ENCODE results near the gene EDRF1. TPM values are rescaled to one million over a fixed set of nuclear protein-coding genes. Genes with fewer than 3 reads are reported as not detected.

The EDRF1 gene
- total RNA-seq, 4 donors from 2014 or later, result 20.2 to 35.1 (median 26.3) TPM

- Histone ChIP-seq H3K4me1 (no peaks in the 10 kb centered on the region), H3K36me3 (peaks cover 0 to 81% (median 35%) of the 10 kb centered on the region in 4 donors), H3K4me3 (no peak overlapping the region), H3K27ac (no peak overlapping the region), H3K27me3 (no peaks in the 10 kb centered on the region), H3K9me3 (no peaks in the 10 kb centered on the region)
- WGBS, 2 donors (ENCODE audit: low coverage in 1 of 2), result 68 to 69% methylated on average over 2 of the region's 2 CpGs
- no peak for DNase-seq
- in situ Hi-C loops (cut with MboI; ENCODE audit: low pct_ligation_motif_present in 1 of 4, low pct_unique_long_range_greater_than_20kb in 1 of 4, low sequenced_read_pairs in 3 of 4), result no loop called here
- TF ChIP-seq POLR2A (IDR thresholded peaks at IDR 0.05) (no peak), POLR2AphosphoS5 (IDR thresholded peaks at IDR 0.05) (no peak), EP300 (IDR thresholded peaks at IDR 0.05; ENCODE audit: low read depth) (no peak)
- TF ChIP-seq, protein P1, sequence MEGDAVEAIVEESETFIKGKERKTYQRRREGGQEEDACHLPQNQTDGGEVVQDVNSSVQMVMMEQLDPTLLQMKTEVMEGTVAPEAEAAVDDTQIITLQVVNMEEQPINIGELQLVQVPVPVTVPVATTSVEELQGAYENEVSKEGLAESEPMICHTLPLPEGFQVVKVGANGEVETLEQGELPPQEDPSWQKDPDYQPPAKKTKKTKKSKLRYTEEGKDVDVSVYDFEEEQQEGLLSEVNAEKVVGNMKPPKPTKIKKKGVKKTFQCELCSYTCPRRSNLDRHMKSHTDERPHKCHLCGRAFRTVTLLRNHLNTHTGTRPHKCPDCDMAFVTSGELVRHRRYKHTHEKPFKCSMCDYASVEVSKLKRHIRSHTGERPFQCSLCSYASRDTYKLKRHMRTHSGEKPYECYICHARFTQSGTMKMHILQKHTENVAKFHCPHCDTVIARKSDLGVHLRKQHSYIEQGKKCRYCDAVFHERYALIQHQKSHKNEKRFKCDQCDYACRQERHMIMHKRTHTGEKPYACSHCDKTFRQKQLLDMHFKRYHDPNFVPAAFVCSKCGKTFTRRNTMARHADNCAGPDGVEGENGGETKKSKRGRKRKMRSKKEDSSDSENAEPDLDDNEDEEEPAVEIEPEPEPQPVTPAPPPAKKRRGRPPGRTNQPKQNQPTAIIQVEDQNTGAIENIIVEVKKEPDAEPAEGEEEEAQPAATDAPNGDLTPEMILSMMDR (IDR thresholded peaks at IDR 0.05), result no peak
- intact Hi-C loops (cut with DNase I; ENCODE audit: low total_unique reads), result no loop called here
Observed at GRCh38 chr10:125742465-125742864, 23.0 kb downstream of the EDRF1 start.

DNA sequence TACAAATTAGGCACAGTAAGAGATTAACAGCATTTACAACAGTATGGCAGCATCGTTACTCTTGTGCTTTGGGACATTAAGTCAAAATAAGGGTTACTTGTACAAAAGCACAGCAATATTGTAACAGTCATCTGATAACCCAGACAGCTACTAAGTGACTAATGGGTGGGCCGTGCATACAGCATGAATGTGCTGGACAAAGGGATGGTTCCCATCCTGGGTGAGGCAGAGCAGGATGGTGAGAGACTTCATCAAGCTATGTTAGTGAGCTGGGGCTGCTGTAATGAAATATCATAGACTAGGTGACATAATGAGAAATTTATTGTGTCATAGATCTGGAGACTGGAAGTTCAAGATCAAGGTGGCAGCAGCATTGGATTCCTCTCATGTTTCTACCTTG, 25.4 kb downstream of the EDRF1 start:
- in situ Hi-C loops (cut with MboI; ENCODE audit: low pct_ligation_motif_present in 1 of 4, low pct_unique_long_range_greater_than_20kb in 1 of 4, low sequenced_read_pairs in 3 of 4) (no loop called here), intact Hi-C loops (cut with DNase I; ENCODE audit: low total_unique reads) (no loop called here)
- Histone ChIP-seq H3K27ac (no peak overlapping the region), H3K36me3 (peaks cover 0 to 79% (median 35%) of the 10 kb centered on the region in 4 donors), H3K4me1 (no peaks in the 10 kb centered on the region), H3K9me3 (no peaks in the 10 kb centered on the region), H3K4me3 (no peak overlapping the region), H3K27me3 (no peaks in the 10 kb centered on the region)
- DNase-seq, result no peak
- 100% methylated on average over 2 of the region's 2 CpGs for WGBS, 2 donors (ENCODE audit: low coverage in 1 of 2)
- TF ChIP-seq, protein P1 (IDR thresholded peaks at IDR 0.05), result no peak
- TF ChIP-seq EP300 (IDR thresholded peaks at IDR 0.05; ENCODE audit: low read depth), result no peak
- no peak for TF ChIP-seq POLR2A (IDR thresholded peaks at IDR 0.05)
- TF ChIP-seq POLR2AphosphoS5 (IDR thresholded peaks at IDR 0.05), result no peak

GRCh38 chr10:125747417-125747816, 27.9 kb downstream of the EDRF1 start:
- WGBS, 2 donors (ENCODE audit: low coverage in 1 of 2), result 88 to 93% methylated on average over 5 of the region's 5 CpGs
- TF ChIP-seq POLR2AphosphoS5 (IDR thresholded peaks at IDR 0.05) (no peak), POLR2A (IDR thresholded peaks at IDR 0.05) (no peak), EP300 (IDR thresholded peaks at IDR 0.05; ENCODE audit: low read depth) (no peak)
- TF ChIP-seq, protein P1 (IDR thresholded peaks at IDR 0.05), result no peak
- Histone ChIP-seq H3K27me3 (no peaks in the 10 kb centered on the region), H3K4me3 (no peak overlapping the region), H3K9me3 (no peaks in the 10 kb centered on the region), H3K36me3 (peaks cover 0 to 74% (median 34%) of the 10 kb centered on the region in 4 donors), H3K4me1 (no peaks in the 10 kb centered on the region), H3K27ac (no peak overlapping the region)
- in situ Hi-C loops (cut with MboI; ENCODE audit: low pct_ligation_motif_present in 1 of 4, low pct_unique_long_range_greater_than_20kb in 1 of 4, low sequenced_read_pairs in 3 of 4), result no loop called here
- no peak for DNase-seq
- intact Hi-C loops (cut with DNase I; ENCODE audit: low total_unique reads), result no loop called here

DNA sequence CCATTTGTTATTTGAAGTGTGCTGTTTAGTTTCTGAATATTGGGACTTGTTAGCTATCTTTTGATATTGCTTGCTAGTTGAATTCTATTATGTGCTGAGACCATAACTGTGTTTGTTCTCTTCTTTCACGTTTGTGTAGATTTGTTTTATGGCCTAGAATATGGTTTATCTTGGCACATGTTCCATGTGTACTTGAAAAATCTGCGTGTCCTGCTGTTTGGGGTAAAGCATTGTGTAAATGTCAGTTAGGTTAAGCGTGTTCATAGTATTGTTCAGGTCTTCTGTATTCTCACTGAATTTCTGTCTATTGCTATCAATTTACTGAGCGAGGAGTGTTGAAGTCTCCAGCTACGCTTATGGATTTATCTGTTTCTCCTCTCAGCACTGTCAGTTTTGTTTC, 36.7 kb downstream of the EDRF1 start:
- 44 to 46% methylated on average over 5 of the region's 5 CpGs for WGBS, 2 donors (ENCODE audit: low coverage in 1 of 2)
- Histone ChIP-seq H3K27ac (no peak overlapping the region), H3K36me3 (peaks cover 0 to 83% (median 30%) of the 10 kb centered on the region in 4 donors), H3K4me1 (peaks cover 0 to 11% (median 1%) of the 10 kb centered on the region in 4 donors), H3K4me3 (no peak overlapping the region), H3K9me3 (no peaks in the 10 kb centered on the region), H3K27me3 (no peaks in the 10 kb centered on the region)
- DNase-seq, result no peak
- intact Hi-C loops (cut with DNase I; ENCODE audit: low total_unique reads) (no loop called here), in situ Hi-C loops (cut with MboI; ENCODE audit: low pct_ligation_motif_present in 1 of 4, low pct_unique_long_range_greater_than_20kb in 1 of 4, low sequenced_read_pairs in 3 of 4) (no loop called here)
- TF ChIP-seq POLR2AphosphoS5 (IDR thresholded peaks at IDR 0.05), result no peak
- TF ChIP-seq, protein P1 (IDR thresholded peaks at IDR 0.05), result no peak
- no peak for TF ChIP-seq POLR2A (IDR thresholded peaks at IDR 0.05)
- no peak for TF ChIP-seq EP300 (IDR thresholded peaks at IDR 0.05; ENCODE audit: low read depth)
